ENCODE results near the gene FOXE3. TPM values are rescaled to one million over a fixed set of nuclear protein-coding genes. Genes with fewer than 3 reads are reported as not detected.

Gene FOXE3
- total RNA-seq, 1 experiment from 2014 or later, result 0.20 TPM

DNA sequence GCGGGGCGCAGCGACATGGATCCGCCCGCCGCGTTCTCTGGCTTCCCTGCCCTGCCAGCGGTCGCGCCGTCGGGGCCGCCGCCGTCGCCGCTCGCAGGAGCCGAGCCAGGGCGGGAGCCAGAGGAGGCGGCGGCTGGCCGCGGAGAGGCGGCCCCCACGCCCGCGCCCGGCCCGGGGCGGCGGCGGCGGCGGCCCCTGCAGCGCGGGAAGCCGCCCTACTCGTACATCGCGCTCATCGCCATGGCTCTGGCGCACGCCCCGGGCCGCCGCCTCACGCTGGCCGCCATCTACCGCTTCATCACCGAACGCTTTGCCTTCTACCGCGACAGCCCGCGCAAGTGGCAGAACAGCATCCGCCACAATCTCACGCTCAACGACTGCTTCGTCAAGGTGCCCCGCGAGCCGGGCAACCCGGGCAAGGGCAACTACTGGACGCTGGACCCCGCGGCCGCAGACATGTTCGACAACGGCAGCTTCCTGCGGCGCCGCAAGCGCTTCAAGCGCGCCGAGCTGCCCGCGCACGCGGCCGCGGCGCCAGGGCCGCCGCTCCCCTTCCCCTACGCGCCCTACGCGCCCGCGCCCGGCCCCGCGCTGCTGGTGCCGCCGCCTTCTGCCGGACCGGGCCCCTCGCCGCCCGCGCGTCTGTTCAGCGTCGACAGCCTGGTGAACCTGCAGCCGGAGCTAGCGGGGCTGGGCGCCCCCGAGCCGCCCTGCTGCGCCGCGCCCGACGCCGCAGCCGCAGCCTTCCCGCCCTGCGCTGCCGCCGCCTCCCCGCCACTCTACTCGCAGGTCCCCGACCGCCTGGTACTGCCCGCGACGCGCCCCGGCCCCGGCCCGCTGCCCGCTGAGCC, 459 bp downstream of the FOXE3 start:
- Histone ChIP-seq H3K4me1 (ENCODE audit: control insufficient read depth in 1 of 2, insufficient read depth in 2 of 2, low read length in 2 of 2) (no peaks in the 10 kb centered on the region), H3K79me2 (ENCODE audit: insufficient read depth, low read length) (no peaks in the 10 kb centered on the region), H3K9me2 (ENCODE audit: insufficient read depth) (no peaks in the 10 kb centered on the region), H3K27me3 (ENCODE audit: insufficient read depth, low read length) (no peaks in the 10 kb centered on the region), H3K9me3 (ENCODE audit: control insufficient read depth in 1 of 2, insufficient read depth in 1 of 2, low read depth in 1 of 2, low read length in 2 of 2) (no peaks in the 10 kb centered on the region), H3K9ac (ENCODE audit: low read length) (no peak overlapping the region), H4K20me1 (ENCODE audit: insufficient read depth) (no peaks in the 10 kb centered on the region), H3K4me3 (replicated peaks in 1 of 2; ENCODE audit: low read depth in 1 of 2, low read length in 2 of 2) (no peak overlapping the region), H3K36me3 (ENCODE audit: control insufficient read depth in 1 of 2, insufficient read depth in 2 of 2, low read length in 2 of 2) (no peaks in the 10 kb centered on the region), H2AFZ (ENCODE audit: low read depth, low read length, poor library complexity, severe bottlenecking) (no peak overlapping the region), H3K27ac (ENCODE audit: low read depth, low read length) (no peak overlapping the region), H3K4me2 (ENCODE audit: low read length) (no peak overlapping the region)
- DNase-seq (ENCODE audit: low read depth, low spot score), result no peak
- BruUV-seq (replicated peaks), result no TSS peak
- POLR2A ChIA-PET, result no interaction called here
- RAD21 ChIA-PET (ENCODE audit: low non-redundant PET in 1 of 2, low total read pairs in 2 of 2, uncharacterized antibody in 2 of 2, unreplicated experiment in 2 of 2), result no interaction called here
- ATAC-seq, result no peak
- CTCF ChIA-PET, result no interaction called here
- intact Hi-C loops (cut with micrococcal nuclease), result no loop called here
- TF ChIP-seq YY1 (IDR thresholded peaks at IDR 0.05; ENCODE audit: extremely low read depth, insufficient replicate concordance, low read depth, low read length) (no peak), SP1 (IDR thresholded peaks at IDR 0.05; ENCODE audit: low read depth) (no peak), EZH2 (IDR thresholded peaks at IDR 0.05) (no peak), CBX3 (IDR thresholded peaks at IDR 0.05; ENCODE audit: low read depth) (no peak), ZNF274 (IDR thresholded peaks at IDR 0.05; ENCODE audit: low read depth, low read length) (no peak), ZFX (IDR thresholded peaks at IDR 0.05) (no peak), FOSL1 (IDR thresholded peaks at IDR 0.05; ENCODE audit: low read depth) (no peak)

DNA sequence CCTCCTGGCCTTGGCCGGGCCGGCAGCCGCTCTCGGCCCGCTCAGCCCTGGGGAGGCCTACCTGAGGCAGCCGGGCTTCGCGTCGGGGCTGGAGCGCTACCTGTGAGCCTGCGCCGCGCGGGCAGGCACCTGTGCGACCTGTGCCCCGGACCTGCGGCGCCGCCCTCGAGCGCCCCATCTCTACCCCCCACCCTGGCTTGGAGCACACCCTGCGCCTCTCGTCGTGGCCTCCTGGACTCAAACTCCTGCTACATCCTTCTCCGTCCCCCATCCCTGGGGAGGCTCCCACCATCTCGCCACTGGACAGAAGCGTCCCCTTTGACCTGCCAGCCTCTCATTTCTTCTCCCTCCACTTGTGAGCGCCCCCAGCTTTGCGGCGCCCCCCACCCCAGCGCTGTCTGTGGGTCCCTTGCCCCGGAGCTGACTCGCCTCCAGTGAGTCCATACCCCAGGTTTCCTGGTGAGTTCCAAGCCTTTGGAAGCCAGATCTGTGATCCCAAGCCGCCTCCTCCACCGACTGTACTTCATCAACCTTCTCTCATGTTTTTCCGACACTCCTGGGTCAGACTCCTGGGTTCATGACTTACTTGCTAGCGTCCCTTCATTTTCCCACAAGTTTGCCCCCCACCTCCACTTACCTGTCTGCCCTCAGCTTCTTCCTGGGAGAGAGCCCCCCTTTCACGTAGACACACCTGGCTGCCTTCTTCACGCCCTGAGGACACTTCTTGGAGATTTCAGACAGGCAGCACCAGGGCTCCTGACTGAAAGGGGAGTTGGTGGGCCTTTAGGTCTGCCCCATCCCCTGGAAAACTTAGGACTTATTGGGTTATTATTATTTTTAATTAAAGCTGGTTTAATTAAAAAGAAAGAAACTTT, 1.3 kb downstream of the FOXE3 start:
- no peak for ATAC-seq
- RAD21 ChIA-PET (ENCODE audit: low non-redundant PET in 1 of 2, low total read pairs in 2 of 2, uncharacterized antibody in 2 of 2, unreplicated experiment in 2 of 2), result no interaction called here

More for the DNA sequence above, 1.3 kb downstream of the FOXE3 start:
- no peaks in the 10 kb centered on the region for H3K36me3 ChIP-seq (ENCODE audit: control insufficient read depth in 1 of 2, insufficient read depth in 2 of 2, low read length in 2 of 2)
- H3K4me1 ChIP-seq (ENCODE audit: control insufficient read depth in 1 of 2, insufficient read depth in 2 of 2, low read length in 2 of 2), result no peaks in the 10 kb centered on the region
- H3K9me3 ChIP-seq (ENCODE audit: control insufficient read depth in 1 of 2, insufficient read depth in 1 of 2, low read depth in 1 of 2, low read length in 2 of 2), result no peaks in the 10 kb centered on the region
- H3K4me2 ChIP-seq (ENCODE audit: low read length), result no peak overlapping the region
- intact Hi-C loops (cut with micrococcal nuclease), result no loop called here
- H2AFZ ChIP-seq (ENCODE audit: low read depth, low read length, poor library complexity, severe bottlenecking), result no peak overlapping the region
- no peak for DNase-seq (ENCODE audit: low read depth, low spot score)
- H3K27me3 ChIP-seq (ENCODE audit: insufficient read depth, low read length), result no peaks in the 10 kb centered on the region
- H3K79me2 ChIP-seq (ENCODE audit: insufficient read depth, low read length), result no peaks in the 10 kb centered on the region
- no peak overlapping the region for H3K9ac ChIP-seq (ENCODE audit: low read length)
- no peaks in the 10 kb centered on the region for H3K9me2 ChIP-seq (ENCODE audit: insufficient read depth)
- no TSS peak for BruUV-seq (replicated peaks)
- no peak overlapping the region for H3K4me3 ChIP-seq (replicated peaks in 1 of 2; ENCODE audit: low read depth in 1 of 2, low read length in 2 of 2)
- H4K20me1 ChIP-seq (ENCODE audit: insufficient read depth), result no peaks in the 10 kb centered on the region
- ChIA-PET POLR2A (no interaction called here), CTCF (interaction anchor here (1.6 kb wide), 1 partner anchor 20 kb away, joined by 4 read pairs; the partner anchor contains the start of gene FOXD2)
- H3K27ac ChIP-seq (ENCODE audit: low read depth, low read length), result no peak overlapping the region
- TF ChIP-seq YY1 (IDR thresholded peaks at IDR 0.05; ENCODE audit: extremely low read depth, insufficient replicate concordance, low read depth, low read length) (no peak), CBX3 (IDR thresholded peaks at IDR 0.05; ENCODE audit: low read depth) (no peak), JUND (IDR thresholded peaks at IDR 0.05) (no peak), SP1 (IDR thresholded peaks at IDR 0.05; ENCODE audit: low read depth) (no peak), FOSL1 (IDR thresholded peaks at IDR 0.05; ENCODE audit: low read depth) (no peak), POLR2A (IDR thresholded peaks at IDR 0.05; ENCODE audit: borderline replicate concordance, extremely low read depth, insufficient read depth, insufficient read length) (no peak), EGR1 (IDR thresholded peaks at IDR 0.05; ENCODE audit: low read depth) (no peak), TCF7L2 (IDR thresholded peaks at IDR 0.05; ENCODE audit: borderline replicate concordance, extremely low read depth, insufficient read depth, insufficient read length) (no peak)
- TF ChIP-seq, protein P1, sequence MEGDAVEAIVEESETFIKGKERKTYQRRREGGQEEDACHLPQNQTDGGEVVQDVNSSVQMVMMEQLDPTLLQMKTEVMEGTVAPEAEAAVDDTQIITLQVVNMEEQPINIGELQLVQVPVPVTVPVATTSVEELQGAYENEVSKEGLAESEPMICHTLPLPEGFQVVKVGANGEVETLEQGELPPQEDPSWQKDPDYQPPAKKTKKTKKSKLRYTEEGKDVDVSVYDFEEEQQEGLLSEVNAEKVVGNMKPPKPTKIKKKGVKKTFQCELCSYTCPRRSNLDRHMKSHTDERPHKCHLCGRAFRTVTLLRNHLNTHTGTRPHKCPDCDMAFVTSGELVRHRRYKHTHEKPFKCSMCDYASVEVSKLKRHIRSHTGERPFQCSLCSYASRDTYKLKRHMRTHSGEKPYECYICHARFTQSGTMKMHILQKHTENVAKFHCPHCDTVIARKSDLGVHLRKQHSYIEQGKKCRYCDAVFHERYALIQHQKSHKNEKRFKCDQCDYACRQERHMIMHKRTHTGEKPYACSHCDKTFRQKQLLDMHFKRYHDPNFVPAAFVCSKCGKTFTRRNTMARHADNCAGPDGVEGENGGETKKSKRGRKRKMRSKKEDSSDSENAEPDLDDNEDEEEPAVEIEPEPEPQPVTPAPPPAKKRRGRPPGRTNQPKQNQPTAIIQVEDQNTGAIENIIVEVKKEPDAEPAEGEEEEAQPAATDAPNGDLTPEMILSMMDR (IDR thresholded peaks at IDR 0.05 in 2 of 3, conservative IDR thresholded peaks at IDR 0.05 in 1 of 3; ENCODE audit: borderline replicate concordance in 1 of 3, insufficient read depth in 1 of 3, low read depth in 2 of 3, low read length in 2 of 3), result no peak

All from HCT116 (cell line).